Neural cell (in vitro differentiated cells): ENCODE results near the gene CUL2. TPM values are rescaled to one million over a fixed set of nuclear protein-coding genes. Genes with fewer than 3 reads are reported as not detected.
"Not testable (repeated sequence)": the region's sequence is repeated elsewhere in the genome, so short reads cannot be mapped to it uniquely, and the experiment has no call there.

Source experiments
- H2AFZ ChIP-seq: fragments of 200-600, 300-800 bp; sonication (generic), shearing (Covaris generic); 2 replicates; pipeline ENCODE4 v1.6.0; 2014; ENCODE audit warnings: low read depth, mild to moderate bottlenecking, antibody characterized with exemption, low read length, moderate library complexity
- H3F3A ChIP-seq: fragments of 200-600 bp; shearing (Covaris generic); 2 replicates; pipeline ENCODE4 v1.6.1; 2016; ENCODE audit warnings: mild to moderate bottlenecking, moderate library complexity, mixed read lengths, antibody characterized with exemption, low read length; ENCODE audit not compliant: insufficient read depth, poor library complexity, severe bottlenecking
- H3K27ac ChIP-seq: fragments of 200-600, 300-800 bp; sonication (generic), shearing (Covaris generic); 2 replicates; pipeline ENCODE4 v1.5.1; 2014; ENCODE audit warnings: mild to moderate bottlenecking, low read length, moderate library complexity
- H3K27me3 ChIP-seq: fragments of 300-800, 200-600 bp; sonication (generic), shearing (Covaris generic); 2 replicates; pipeline ENCODE4 v1.6.0; 2014; ENCODE audit warnings: mild to moderate bottlenecking, low read depth, low read length, moderate library complexity; ENCODE audit not compliant: insufficient read depth
- H3K36me3 ChIP-seq: fragments of 300-800, 200-600 bp; sonication (generic), shearing (Covaris generic); 2 replicates; pipeline ENCODE4 v1.5.1; 2014; ENCODE audit warnings: mild to moderate bottlenecking, antibody characterized with exemption, low read length, moderate library complexity; ENCODE audit not compliant: insufficient read depth
- H3K4me2 ChIP-seq: fragments of 300-800, 200-600 bp; sonication (generic), shearing (Covaris generic); 2 replicates; pipeline ENCODE4 v1.6.0; 2014; ENCODE audit warnings: mild to moderate bottlenecking, low read length
- H3K4me3 ChIP-seq: fragments of 300-800, 200-600 bp; sonication (generic), shearing (Covaris generic); 2 replicates; pipeline ENCODE4 v1.5.1; 2014; ENCODE audit warnings: mild to moderate bottlenecking, low read length, moderate library complexity
- H3K79me2 ChIP-seq: fragments of 200-600 bp; shearing (Covaris generic); replicated peaks from 2 replicates; pipeline ENCODE4 v1.6.0; 2014; ENCODE audit warnings: mild to moderate bottlenecking, low read length, moderate library complexity; ENCODE audit not compliant: insufficient read depth
- H3K9ac ChIP-seq: fragments of 300-800, 200-600 bp; sonication (generic), shearing (Covaris generic); 2 replicates; pipeline ENCODE4 v1.6.1; 2016; ENCODE audit warnings: mild to moderate bottlenecking, low read length, mixed read lengths
- H3K9me2 ChIP-seq: fragments of 200-600 bp; shearing (Covaris generic); 2 replicates; pipeline ENCODE4 v1.6.1; 2016; ENCODE audit warnings: mild to moderate bottlenecking, low read length, mixed read lengths; ENCODE audit not compliant: insufficient read depth
- H3K9me3 ChIP-seq: fragments of 200-600, 300-800 bp; sonication (generic), shearing (Covaris generic); 2 replicates; pipeline ENCODE4 v1.6.1; 2016; ENCODE audit warnings: mild to moderate bottlenecking, mixed run types, low read length, moderate library complexity, mixed read lengths
- H4K20me1 ChIP-seq: fragments of 200-600 bp; shearing (Covaris generic); 2 replicates; pipeline ENCODE4 v1.6.1; 2016; ENCODE audit warnings: mild to moderate bottlenecking, mixed run types; ENCODE audit not compliant: insufficient read depth
- polyA plus RNA-seq: library from polyadenylated mRNA; depleted of rRNA; stranded (reverse); fragments of >200 nt; gene quantifications from 2 replicates; pipeline ENCODE4 v1.2.3, GENCODE V29; 2014

CUL2 gene
- polyA plus RNA-seq, 1 donor from 2014 or later: 40.5 TPM

DNA sequence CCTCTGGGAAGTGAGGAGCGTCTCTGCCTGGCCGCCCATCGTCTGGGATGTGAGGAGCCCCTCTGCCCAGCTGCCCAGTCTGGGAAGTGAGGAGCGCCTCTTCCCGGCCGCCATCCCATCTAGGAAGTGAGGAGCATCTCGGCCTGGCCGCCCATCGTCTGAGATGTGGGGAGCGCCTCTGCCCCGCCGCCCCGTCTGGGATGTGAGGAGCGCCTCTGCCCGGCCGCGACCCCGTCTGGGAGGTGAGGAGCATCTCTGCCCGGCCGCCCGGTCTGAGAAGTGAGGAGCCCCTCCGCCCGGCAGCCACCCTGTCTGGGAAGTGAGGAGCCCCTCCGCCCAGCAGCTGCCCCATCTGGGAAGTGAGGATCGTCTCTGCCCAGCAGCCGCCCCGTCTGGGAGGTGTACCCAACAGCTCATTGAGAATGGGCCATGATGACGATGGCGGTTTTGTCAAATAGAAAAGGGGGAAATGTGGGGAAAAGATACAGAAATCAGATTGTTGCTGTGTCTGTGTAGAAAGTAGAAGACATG, 113.7 kb downstream of the CUL2 start:
- not testable (repeated sequence) for H2AFZ ChIP-seq

DNA sequence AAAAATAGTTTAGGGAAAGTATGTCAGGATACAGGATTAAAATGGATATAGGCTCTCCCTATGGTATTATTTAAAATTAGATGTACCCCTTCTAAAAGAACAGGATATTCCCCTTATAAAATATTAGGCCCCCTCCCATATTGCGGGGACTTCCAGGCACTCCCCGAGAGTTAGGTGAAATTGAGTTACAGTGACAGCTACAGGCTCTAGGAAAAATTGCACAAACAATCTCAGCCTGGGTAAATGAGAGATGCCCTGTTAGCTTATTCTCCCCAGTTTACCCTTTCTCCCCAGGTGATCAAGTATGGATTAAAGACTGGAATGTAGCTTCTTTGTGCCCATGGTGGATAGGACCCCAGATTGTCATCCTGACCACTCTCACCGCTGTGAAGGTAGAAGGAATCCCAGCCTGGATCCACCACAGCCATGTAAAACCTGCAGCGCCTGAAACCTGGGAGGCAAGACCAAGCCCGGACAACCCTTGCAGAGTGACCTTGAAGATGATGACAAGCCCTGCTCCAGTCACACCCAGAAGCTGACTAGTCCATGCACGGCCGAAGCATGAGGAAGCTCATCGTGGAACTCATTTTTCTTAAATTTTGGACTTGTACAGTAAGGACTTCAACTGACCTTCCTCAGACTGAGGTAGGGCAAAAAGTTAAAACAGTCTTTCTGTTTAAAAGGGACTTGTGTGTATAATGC, 115.6 kb downstream of the CUL2 start:
- H2AFZ ChIP-seq, H3K9ac ChIP-seq, H4K20me1 ChIP-seq, H3K9me2 ChIP-seq, H3K4me3 ChIP-seq, H3F3A ChIP-seq, H3K4me2 ChIP-seq, H3K36me3 ChIP-seq, H3K9me3 ChIP-seq, H3K79me2 ChIP-seq, H3K27ac ChIP-seq, H3K27me3 ChIP-seq: not testable (repeated sequence)

More for the DNA sequence above, 113.7 kb downstream of the CUL2 start:
- not testable (repeated sequence) for H3K27me3 ChIP-seq, H3K9me2 ChIP-seq, H3K27ac ChIP-seq, H4K20me1 ChIP-seq, H3K4me2 ChIP-seq, H3K4me3 ChIP-seq, H3K9ac ChIP-seq, H3K36me3 ChIP-seq, H3F3A ChIP-seq, H3K9me3 ChIP-seq, H3K79me2 ChIP-seq

DNA sequence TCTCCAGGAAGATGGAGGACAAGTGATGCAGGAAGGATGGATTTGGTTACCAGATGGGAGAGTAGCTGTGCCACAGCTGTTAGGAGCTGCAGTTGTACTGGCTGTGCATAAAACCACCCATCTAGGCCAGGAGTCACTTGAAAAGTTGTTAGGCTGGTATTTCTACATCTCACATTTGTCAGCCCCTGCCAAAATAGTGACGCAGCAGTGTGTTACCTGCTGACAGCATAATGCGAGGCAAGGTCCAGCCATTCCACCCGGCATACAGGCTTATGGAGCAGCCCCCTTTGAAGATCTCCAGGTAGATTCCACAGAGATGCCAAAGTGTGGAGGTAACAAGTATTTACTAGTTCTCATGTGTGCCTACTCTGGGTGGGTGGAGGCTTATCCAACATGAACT, 116.4 kb downstream of the CUL2 start:
- H3K4me3 ChIP-seq, H3K4me2 ChIP-seq, H2AFZ ChIP-seq: not testable (repeated sequence)

DNA sequence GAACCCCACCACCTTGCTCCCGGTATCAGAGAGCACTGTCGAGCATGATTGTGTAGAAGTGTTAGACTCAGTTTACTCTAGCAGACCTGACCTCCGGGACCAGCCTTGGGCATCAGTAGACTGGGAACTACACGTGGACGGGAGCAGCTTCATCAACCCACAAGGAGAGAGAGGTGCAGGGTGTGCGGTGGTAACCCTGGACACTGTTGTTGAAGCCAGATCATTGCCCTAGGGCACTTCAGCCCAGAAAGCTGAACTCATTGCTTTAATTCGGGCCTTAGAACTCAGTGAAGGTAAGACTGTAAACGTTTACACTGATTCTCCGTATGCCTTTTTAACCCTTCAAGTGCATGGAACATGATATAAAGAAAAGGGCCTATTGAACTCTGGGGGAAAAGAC, 117.0 kb downstream of the CUL2 start:
- not testable (repeated sequence) for H3K9ac ChIP-seq, H3K4me2 ChIP-seq, H4K20me1 ChIP-seq, H3K36me3 ChIP-seq, H3F3A ChIP-seq, H3K27ac ChIP-seq, H2AFZ ChIP-seq, H3K27me3 ChIP-seq, H3K4me3 ChIP-seq, H3K9me2 ChIP-seq, H3K9me3 ChIP-seq, H3K79me2 ChIP-seq

More for the DNA sequence above, 116.4 kb downstream of the CUL2 start:
- H3K79me2 ChIP-seq, H3K9ac ChIP-seq, H4K20me1 ChIP-seq, H3K27me3 ChIP-seq, H3K9me2 ChIP-seq, H3K27ac ChIP-seq, H3K9me3 ChIP-seq, H3K36me3 ChIP-seq, H3F3A ChIP-seq: not testable (repeated sequence)

DNA sequence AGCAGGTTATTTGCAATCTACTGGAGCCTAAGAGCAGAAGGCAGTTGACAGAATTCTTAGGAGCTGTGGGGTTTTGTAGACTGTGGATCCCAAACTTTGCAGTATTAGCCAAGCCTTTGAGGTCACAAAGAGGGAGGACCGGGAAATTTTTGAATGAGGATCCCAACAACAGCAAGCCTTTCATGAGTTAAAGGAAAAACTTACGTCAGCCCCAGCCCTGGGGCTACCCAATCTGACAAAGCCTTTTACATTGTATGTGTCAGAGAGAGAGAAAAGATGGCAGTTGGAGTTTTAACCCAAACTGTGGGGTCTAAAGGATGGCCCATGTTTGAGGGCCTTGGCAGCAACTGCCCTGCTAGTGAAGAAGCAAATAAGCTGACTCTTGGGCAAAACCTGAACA, 117.5 kb downstream of the CUL2 start:
- H3K36me3 ChIP-seq, H3K9ac ChIP-seq, H4K20me1 ChIP-seq, H3K4me3 ChIP-seq, H3K27me3 ChIP-seq, H3K9me2 ChIP-seq, H2AFZ ChIP-seq, H3K79me2 ChIP-seq, H3F3A ChIP-seq, H3K4me2 ChIP-seq, H3K9me3 ChIP-seq, H3K27ac ChIP-seq: not testable (repeated sequence)

DNA sequence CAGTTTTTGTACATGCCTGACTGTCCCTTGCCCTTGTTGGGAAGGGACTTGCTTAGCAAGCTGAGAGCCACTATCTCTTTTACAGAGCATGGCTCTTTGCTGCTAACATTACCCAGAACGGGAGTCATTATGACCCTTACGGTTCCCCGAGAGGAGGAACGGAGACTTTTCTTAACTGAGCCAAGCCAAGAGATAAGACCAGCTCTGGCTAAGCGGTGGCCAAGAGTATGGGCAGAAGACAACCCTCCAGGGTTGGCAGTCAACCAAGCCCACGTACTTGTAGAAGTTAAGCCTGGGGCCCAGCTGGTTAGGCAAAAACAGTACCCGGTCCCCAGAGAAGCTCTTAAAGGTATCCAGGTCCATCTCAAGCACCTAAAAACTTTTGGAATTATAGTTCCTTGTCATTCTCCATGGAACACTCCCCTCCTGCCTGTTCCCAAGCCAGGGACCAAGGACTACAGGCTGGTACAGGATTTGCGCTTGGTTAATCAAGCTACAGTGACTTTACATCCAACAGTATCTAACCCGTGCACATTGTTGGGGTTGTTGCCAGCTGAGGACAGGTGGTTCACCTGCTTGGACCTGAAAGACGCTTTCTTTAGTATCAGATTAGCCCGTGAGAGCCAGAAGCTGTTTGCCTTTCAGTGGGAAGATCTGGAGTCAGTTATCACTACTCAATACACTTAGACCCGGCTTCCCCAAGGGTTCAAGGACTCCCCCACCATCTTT, 118.4 kb downstream of the CUL2 start:
- not testable (repeated sequence) for H3K79me2 ChIP-seq, H3K27ac ChIP-seq, H3K9me2 ChIP-seq, H3K9me3 ChIP-seq, H3K27me3 ChIP-seq, H3K36me3 ChIP-seq, H3K4me2 ChIP-seq, H2AFZ ChIP-seq, H3F3A ChIP-seq, H3K4me3 ChIP-seq, H4K20me1 ChIP-seq, H3K9ac ChIP-seq
